Measurements from ENCODE around the gene ATP4B. TPM values are rescaled to one million over a fixed set of nuclear protein-coding genes. Genes with fewer than 3 reads are reported as not detected.

The ATP4B gene
- total and polyA plus RNA-seq, 2 donors (not counting 3 experiments of a cell fraction or from before 2014, with no cell fraction given), result 0.06 TPM; not detected in 1

DNA sequence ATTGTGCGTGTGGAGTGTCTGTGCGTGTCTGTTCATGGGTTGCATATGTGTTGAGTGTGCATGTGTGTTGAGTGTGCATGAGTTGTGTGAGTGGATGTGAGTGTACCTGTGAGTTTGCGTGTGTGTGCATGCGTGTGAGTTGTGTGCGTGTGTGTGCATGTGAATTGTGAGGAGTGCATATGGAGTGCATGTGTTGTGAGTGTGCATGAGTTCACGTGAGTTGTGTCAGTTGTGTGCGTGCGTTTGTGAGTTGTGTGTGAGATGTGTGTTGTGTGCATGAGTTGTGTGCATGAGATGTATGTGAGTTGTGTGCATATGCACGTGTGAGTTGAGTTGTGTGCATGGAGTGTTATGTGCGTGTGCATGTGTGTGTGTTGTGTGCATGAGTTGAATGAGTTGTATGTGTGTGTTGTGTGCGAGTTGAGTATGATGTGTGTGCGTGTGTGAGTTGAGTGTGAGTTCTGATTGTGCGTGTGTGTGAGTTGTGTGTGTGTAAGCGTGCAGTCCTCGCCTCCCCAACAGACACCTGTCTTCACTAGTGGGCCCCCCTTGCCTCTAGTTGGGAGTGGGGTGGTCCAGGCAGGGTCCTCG lies 44.1 kb downstream of the ATP4B start:
- intact Hi-C loops (cut with micrococcal nuclease) (no loop called here), dilution Hi-C loops (cut with MboI; ENCODE audit: extremely low pct_ligation_motif_present, low sequenced_read_pairs) (no loop called here)
- Histone ChIP-seq H3K9ac (replicated peaks; ENCODE audit: extremely low read depth, insufficient read depth, low read length) (no peak overlapping the region), H3K9me3 (replicated peaks; ENCODE audit: control insufficient read depth, insufficient read depth, low read length) (no peaks in the 10 kb centered on the region), H3K27me3 (ENCODE audit: control insufficient read depth in 2 of 2, insufficient read depth in 2 of 2, low read length in 2 of 2) (no peaks in the 10 kb centered on the region), H3K4me2 (ENCODE audit: insufficient read depth, low read length) (no peak overlapping the region), H3K4me3 (replicated peaks in 1 of 3; ENCODE audit: insufficient read depth in 1 of 3, low read depth in 1 of 3, low read length in 3 of 3) (no peak overlapping the region), H3K4me1 (ENCODE audit: control insufficient read depth, extremely low read depth, insufficient read depth, low read length) (no peaks in the 10 kb centered on the region), H3K79me2 (ENCODE audit: control insufficient read depth, insufficient read depth, low read length) (peaks cover 93% of the 10 kb centered on the region), H3K36me3 (ENCODE audit: control insufficient read depth in 2 of 2, extremely low read depth in 1 of 2, insufficient read depth in 2 of 2, low read length in 2 of 2) (peaks cover 0 to 15% of the 10 kb centered on the region in 2 experiments), H4K20me1 (replicated peaks; ENCODE audit: control insufficient read depth, extremely low read depth, insufficient read depth, low read length) (no peaks in the 10 kb centered on the region), H2AFZ (ENCODE audit: low read depth, low read length) (no peak overlapping the region), H3K9me1 (replicated peaks; ENCODE audit: control insufficient read depth, extremely low read depth, insufficient read depth, low read length) (no peaks in the 10 kb centered on the region), H3K27ac (ENCODE audit: insufficient read depth, low read depth, low read length) (no peak overlapping the region)
- ChIA-PET CTCF (no interaction called here), POLR2A (no interaction called here)
- FAIRE-seq (no peak), DNase-seq (ENCODE audit: low read depth, low spot score) (no peak)
- BruUV-seq (replicated peaks), result no TSS peak
- no peak for TF ChIP-seq FOS (IDR thresholded peaks at IDR 0.05; ENCODE audit: borderline replicate concordance, insufficient read depth, low read length)
- TF ChIP-seq POLR2AphosphoS5 (IDR thresholded peaks at IDR 0.05; ENCODE audit: insufficient read depth, low read depth, low read length), result no peak
- TF ChIP-seq, protein P1, sequence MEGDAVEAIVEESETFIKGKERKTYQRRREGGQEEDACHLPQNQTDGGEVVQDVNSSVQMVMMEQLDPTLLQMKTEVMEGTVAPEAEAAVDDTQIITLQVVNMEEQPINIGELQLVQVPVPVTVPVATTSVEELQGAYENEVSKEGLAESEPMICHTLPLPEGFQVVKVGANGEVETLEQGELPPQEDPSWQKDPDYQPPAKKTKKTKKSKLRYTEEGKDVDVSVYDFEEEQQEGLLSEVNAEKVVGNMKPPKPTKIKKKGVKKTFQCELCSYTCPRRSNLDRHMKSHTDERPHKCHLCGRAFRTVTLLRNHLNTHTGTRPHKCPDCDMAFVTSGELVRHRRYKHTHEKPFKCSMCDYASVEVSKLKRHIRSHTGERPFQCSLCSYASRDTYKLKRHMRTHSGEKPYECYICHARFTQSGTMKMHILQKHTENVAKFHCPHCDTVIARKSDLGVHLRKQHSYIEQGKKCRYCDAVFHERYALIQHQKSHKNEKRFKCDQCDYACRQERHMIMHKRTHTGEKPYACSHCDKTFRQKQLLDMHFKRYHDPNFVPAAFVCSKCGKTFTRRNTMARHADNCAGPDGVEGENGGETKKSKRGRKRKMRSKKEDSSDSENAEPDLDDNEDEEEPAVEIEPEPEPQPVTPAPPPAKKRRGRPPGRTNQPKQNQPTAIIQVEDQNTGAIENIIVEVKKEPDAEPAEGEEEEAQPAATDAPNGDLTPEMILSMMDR (IDR thresholded peaks at IDR 0.05; ENCODE audit: extremely low read depth in 1 of 2, insufficient read depth in 1 of 2, low read depth in 1 of 2, low read length in 2 of 2), result no peak
- TF ChIP-seq MYC (IDR thresholded peaks at IDR 0.05; ENCODE audit: low read depth, low read length), result no peak
- TF ChIP-seq POLR2A (IDR thresholded peaks at IDR 0.05; ENCODE audit: low read depth, low read length), result no peak
- TF ChIP-seq JUN (IDR thresholded peaks at IDR 0.05; ENCODE audit: borderline replicate concordance, insufficient read depth, insufficient read length, low read depth), result no peak

DNA sequence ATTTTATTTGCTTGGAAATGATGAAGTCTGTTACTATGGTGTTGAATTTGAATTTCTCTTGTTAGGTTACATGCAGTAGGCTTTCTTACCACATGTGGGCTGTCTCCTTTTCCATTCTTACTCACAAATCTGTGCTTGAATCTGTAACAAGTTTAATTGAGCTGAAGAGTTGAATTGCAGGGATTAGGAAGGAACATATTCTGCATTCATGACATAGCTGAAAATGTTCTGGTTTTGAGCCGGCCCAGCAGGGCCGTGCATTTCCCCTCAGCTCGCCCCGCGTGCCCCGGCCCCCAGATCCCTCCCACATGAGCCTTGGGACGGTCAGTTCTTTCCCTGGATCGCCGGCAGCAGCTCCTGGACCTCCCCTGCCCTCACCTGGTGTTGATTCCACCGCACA lies 45.4 kb downstream of the ATP4B start:
- peaks cover 0 to 18% of the 10 kb centered on the region in 2 experiments for H3K36me3 ChIP-seq (ENCODE audit: control insufficient read depth in 2 of 2, extremely low read depth in 1 of 2, insufficient read depth in 2 of 2, low read length in 2 of 2)
- H4K20me1 ChIP-seq (replicated peaks; ENCODE audit: control insufficient read depth, extremely low read depth, insufficient read depth, low read length), result no peaks in the 10 kb centered on the region
- H3K27ac ChIP-seq (ENCODE audit: insufficient read depth, low read depth, low read length), result no peak overlapping the region
- POLR2A ChIA-PET, result no interaction called here
- no peak overlapping the region for H2AFZ ChIP-seq (ENCODE audit: low read depth, low read length)
- no peaks in the 10 kb centered on the region for H3K4me1 ChIP-seq (ENCODE audit: control insufficient read depth, extremely low read depth, insufficient read depth, low read length)
- no peaks in the 10 kb centered on the region for H3K9me1 ChIP-seq (replicated peaks; ENCODE audit: control insufficient read depth, extremely low read depth, insufficient read depth, low read length)
- no peaks in the 10 kb centered on the region for H3K9me3 ChIP-seq (replicated peaks; ENCODE audit: control insufficient read depth, insufficient read depth, low read length)
- TF ChIP-seq POLR2AphosphoS5 (IDR thresholded peaks at IDR 0.05; ENCODE audit: insufficient read depth, low read depth, low read length), result no peak
- TF ChIP-seq, protein P2, sequence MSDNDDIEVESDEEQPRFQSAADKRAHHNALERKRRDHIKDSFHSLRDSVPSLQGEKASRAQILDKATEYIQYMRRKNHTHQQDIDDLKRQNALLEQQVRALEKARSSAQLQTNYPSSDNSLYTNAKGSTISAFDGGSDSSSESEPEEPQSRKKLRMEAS (IDR thresholded peaks at IDR 0.05; ENCODE audit: insufficient read depth, insufficient read length), result no peak
- no peak for TF ChIP-seq GATA2 (IDR thresholded peaks at IDR 0.05; ENCODE audit: insufficient read depth, insufficient read length, low read depth, low read length)
- TF ChIP-seq EZH2 (IDR thresholded peaks at IDR 0.05; ENCODE audit: borderline replicate concordance, low read depth, low read length, severe bottlenecking), result no peak
- TF ChIP-seq MYC (IDR thresholded peaks at IDR 0.05; ENCODE audit: low read depth, low read length), result no peak
- TF ChIP-seq POLR2A (IDR thresholded peaks at IDR 0.05; ENCODE audit: low read depth, low read length), result no peak
- TF ChIP-seq FOS (IDR thresholded peaks at IDR 0.05; ENCODE audit: borderline replicate concordance, insufficient read depth, low read length), result no peak
- no peak for TF ChIP-seq JUN (IDR thresholded peaks at IDR 0.05; ENCODE audit: borderline replicate concordance, insufficient read depth, insufficient read length, low read depth)
- TF ChIP-seq, protein P1 (IDR thresholded peaks at IDR 0.05; ENCODE audit: extremely low read depth in 1 of 2, insufficient read depth in 1 of 2, low read depth in 1 of 2, low read length in 2 of 2), result no peak
- DNase-seq (ENCODE audit: low read depth, low spot score), result no peak
- H3K27me3 ChIP-seq (ENCODE audit: control insufficient read depth in 2 of 2, insufficient read depth in 2 of 2, low read length in 2 of 2), result no peaks in the 10 kb centered on the region
- FAIRE-seq, result no peak
- no peak overlapping the region for H3K4me3 ChIP-seq (replicated peaks in 1 of 3; ENCODE audit: insufficient read depth in 1 of 3, low read depth in 1 of 3, low read length in 3 of 3)
- intact Hi-C loops (cut with micrococcal nuclease) (no loop called here), dilution Hi-C loops (cut with MboI; ENCODE audit: extremely low pct_ligation_motif_present, low sequenced_read_pairs) (no loop called here)
- TSS peak; percentile 15 for BruUV-seq (replicated peaks)
- no peak overlapping the region for H3K9ac ChIP-seq (replicated peaks; ENCODE audit: extremely low read depth, insufficient read depth, low read length)
- H3K4me2 ChIP-seq (ENCODE audit: insufficient read depth, low read length), result no peak overlapping the region
- CTCF ChIA-PET, result no interaction called here
- peaks cover 94% of the 10 kb centered on the region for H3K79me2 ChIP-seq (ENCODE audit: control insufficient read depth, insufficient read depth, low read length)

All from endothelial cell of umbilical vein (primary cell).